K562 (cell line): ENCODE results near the gene SMNDC1. TPM values are rescaled to one million over a fixed set of nuclear protein-coding genes. Genes with fewer than 3 reads are reported as not detected.
A peak's percentile ranks its signal among the peaks of the same experiment; 100 is the strongest.

Experiments
- ATAC-seq: fragments of 200-7000 bp; cut with Tn5 transposase; 3 replicates; pipeline ENCODE4 v1.9.1; 2020; ENCODE audit warnings: moderate library complexity
- Bru-seq: library from RNA; stranded (reverse); fragments of 400-500 nt; gene quantifications from one replicate; lab custom pipeline; 2021; lab: Mats Ljungman, UMichigan
- BruChase-seq, 2 experiments: library from RNA; stranded (reverse); fragments of 400-500 nt; gene quantifications; one replicate each; lab custom pipeline; 2021; lab: Mats Ljungman, UMichigan
- BruUV-seq: library from RNA; stranded (reverse); fragments of 400-500 nt; replicated peaks from 2 replicates; lab custom pipeline; 2021; lab: Mats Ljungman, UMichigan
- CTCF ChIA-PET: fragments of 300-600 bp; formaldehyde crosslinking; extraction: SDS; loops from one replicate; lab custom pipeline; 2021; ENCODE audit warnings: low intra/inter-chr PET ratio; lab: Yijun Ruan, JAX
- POLR2A ChIA-PET: fragments of 300-600, 350-650 bp; sonication (Branson Sonifier 250); formaldehyde crosslinking; extraction: SDS; loops from one replicate; lab custom pipeline; 2021; ENCODE audit warnings: antibody characterized with exemption, inconsistent platforms; lab: Yijun Ruan, JAX
- DNase-seq, 4 experiments: peaks; one replicate each; pipeline versions ENCODE4 v3.0.0 to v3.0.0-alpha.2; 2011 to 2018; ENCODE audit warnings: low spot score in 3 of 4, mixed read lengths in 3 of 4; ENCODE audit errors: extremely low read depth in 1 of 4
- FAIRE-seq: peaks from 2 replicates; lab custom pipeline; 2011; peaks lifted over from hg19 to GRCh38; lab: Jason Lieb, UNC
- H2AFZ ChIP-seq: 2 replicates; pipeline ENCODE4 v1.6.0; 2011; ENCODE audit warnings: low read depth, low read length, control low read depth, inconsistent platforms
- H3K27ac ChIP-seq: fragments of 200-600 bp; 3 replicates; pipeline ENCODE4 v1.8.0; 2011; ENCODE audit warnings: low read depth, mild to moderate bottlenecking, control low read depth, inconsistent platforms, low read length, moderate library complexity, mixed read lengths; ENCODE audit errors: extremely low read depth
- H3K27me3 ChIP-seq, 2 experiments: fragments of 300-600 bp in 1 of 2; 2 replicates in 1 of 2; 3 replicates in 1 of 2; pipeline versions ENCODE4 v1.6.0 to v1.8.0; 2011; ENCODE audit warnings: inconsistent platforms in 2 of 2, low read length in 2 of 2, mild to moderate bottlenecking in 1 of 2, mixed read lengths in 1 of 2, moderate library complexity in 1 of 2; ENCODE audit not compliant: control insufficient read depth in 2 of 2, insufficient read depth in 2 of 2
- H3K36me3 ChIP-seq: fragments of 300-600 bp; 3 replicates; pipeline ENCODE4 v1.8.0; 2011; ENCODE audit warnings: mild to moderate bottlenecking, low read length, inconsistent platforms; ENCODE audit not compliant: control insufficient read depth, insufficient read depth
- H3K4me1 ChIP-seq, 2 experiments: fragments of 200-600 bp in 1 of 2; replicated peaks in 1 of 2; 2 replicates in 1 of 2; 3 replicates in 1 of 2; pipeline versions ENCODE4 v1.5.1 to v1.8.0; 2011; ENCODE audit warnings: inconsistent platforms in 2 of 2, low read length in 2 of 2, mild to moderate bottlenecking in 1 of 2, mixed read lengths in 1 of 2, moderate library complexity in 1 of 2; ENCODE audit not compliant: control insufficient read depth in 2 of 2, insufficient read depth in 2 of 2
- H3K4me2 ChIP-seq: 2 replicates; pipeline ENCODE4 v1.6.1; 2011; ENCODE audit warnings: low read length, control low read depth, inconsistent platforms, mixed read lengths; ENCODE audit not compliant: insufficient read depth
- H3K4me3 ChIP-seq: fragments of 200-600 bp; sonication (generic), shearing (Covaris generic); 2 replicates; pipeline ENCODE4 v1.5.1; 2016; ENCODE audit warnings: control low read depth, inconsistent platforms
- H3K79me2 ChIP-seq: fragments of 200-600 bp; 3 replicates; pipeline ENCODE4 v1.8.0; 2011; ENCODE audit warnings: low read length, inconsistent platforms; ENCODE audit not compliant: control insufficient read depth, insufficient read depth
- H3K9ac ChIP-seq, 2 experiments: 2 replicates each; pipeline versions ENCODE4 v1.6.0 to v1.6.1; 2011; ENCODE audit warnings: low read depth in 2 of 2, low read length in 2 of 2, control low read depth in 1 of 2, inconsistent platforms in 1 of 2, mild to moderate bottlenecking in 1 of 2, mixed read lengths in 1 of 2; ENCODE audit not compliant: insufficient read depth in 1 of 2
- H3K9me1 ChIP-seq: one replicate; pipeline ENCODE4 v1.6.0; 2011; ENCODE audit warnings: inconsistent platforms, mild to moderate bottlenecking, low read length, moderate library complexity; ENCODE audit not compliant: control insufficient read depth, insufficient read depth
- H3K9me3 ChIP-seq: replicated peaks from 2 replicates; pipeline ENCODE4 v1.5.1; 2011; ENCODE audit warnings: low read depth, low read length, inconsistent platforms; ENCODE audit not compliant: control insufficient read depth, insufficient read depth
- H4K20me1 ChIP-seq: replicated peaks from 2 replicates; pipeline ENCODE4 v1.6.1; 2011; ENCODE audit warnings: low read length, inconsistent platforms, mixed read lengths; ENCODE audit not compliant: control insufficient read depth, insufficient read depth
- CCAR2 ChIP-seq: fragments of 200-400 bp; formaldehyde crosslinking; IDR thresholded peaks from 2 replicates; pipeline ENCODE4 v1.6.1; 2017; ENCODE audit warnings: mild to moderate bottlenecking, low read depth, low read length
- ELK1 ChIP-seq: sonication (generic); formaldehyde crosslinking; IDR thresholded peaks from 2 replicates; pipeline ENCODE4 v1.8.1; 2022; ENCODE audit warnings: missing genetic modification reagents
- ESRRA ChIP-seq: fragments of 450-650 bp; IDR thresholded peaks from 2 replicates; pipeline ENCODE4 v1.6.1; 2014; ENCODE audit warnings: low read depth, mild to moderate bottlenecking, moderate library complexity, borderline replicate concordance
- KDM2B ChIP-seq: fragments of 250-450 bp; sonication (Bioruptor Pico); IDR thresholded peaks from 2 replicates; pipeline ENCODE4 v1.8.0; 2021; ENCODE audit warnings: mild to moderate bottlenecking, moderate library complexity
- MCM5 ChIP-seq: fragments of 450-650 bp; IDR thresholded peaks from 2 replicates; pipeline ENCODE4 v1.6.1; 2016; ENCODE audit warnings: low read depth
- NR2C1 ChIP-seq, 2 experiments: fragments of 450-650 bp; IDR thresholded peaks; 2 replicates each; pipeline ENCODE4 v1.6.1; 2017; ENCODE audit warnings: mild to moderate bottlenecking in 2 of 2, antibody characterized with exemption in 1 of 2, inconsistent platforms in 1 of 2, missing compliant biosample characterization in 1 of 2, missing genetic modification characterization in 1 of 2
- ZFP30 ChIP-seq: fragments of 250-450 bp; sonication (Bioruptor Pico); IDR thresholded peaks from 2 replicates; pipeline ENCODE4 v1.8.0; 2022; ENCODE audit warnings: moderate library complexity, mild to moderate bottlenecking, inconsistent platforms, borderline replicate concordance
- ZNF584 ChIP-seq: fragments of 200-800 bp; sonication (Bioruptor generic); IDR thresholded peaks from 2 replicates; pipeline ENCODE4 v1.6.1; 2016; ENCODE audit warnings: low read depth, mild to moderate bottlenecking, missing genetic modification characterization, missing compliant biosample characterization
- ZNF668 ChIP-seq: fragments of 250-450 bp; sonication (Bioruptor Pico); IDR thresholded peaks from 2 replicates; pipeline ENCODE4 v1.8.0; 2022; ENCODE audit warnings: mild to moderate bottlenecking, inconsistent platforms
- WGBS: fragments of 100-300 bp; shearing (Covaris generic); methylation state at CpG from one replicate; pipeline ENCODE4 v1.1.6; 2016; ENCODE audit warnings: low coverage, mixed read lengths; ENCODE audit not compliant: insufficient coverage; ENCODE audit errors: missing lambda C conversion rate; 5-methylcytosine and 5-hydroxymethylcytosine counted together
- in situ Hi-C: fragments of 300-500 bp; cut with MboI; formaldehyde crosslinking; loops from 4 replicates; pipeline ENCODE4 v1.15.0; 2018; ENCODE audit warnings: inconsistent platforms, mixed read lengths
- intact Hi-C: fragments of 100-400 bp; cut with micrococcal nuclease; formaldehyde crosslinking; loops from 2 replicates; pipeline ENCODE4 v1.14.2; 2022
- long read RNA-seq, 3 experiments: library from polyadenylated mRNA in 2 of 3; library from RNA in 1 of 3; unstranded in 2 of 3; stranded (forward) in 1 of 3; transcript quantifications; one replicate each; pipeline ENCODE4 v2.0.0, GENCODE V29; 2019 to 2022
- polyA minus RNA-seq, 3 experiments: library from RNA; depleted of rRNA, polyadenylated mRNA; stranded (reverse); fragments of >200 nt; gene quantifications; 2 replicates each; pipeline ENCODE4 v1.2.3, GENCODE V29; 2011
- polyA plus RNA-seq, 8 experiments: library from polyadenylated mRNA; depleted of rRNA in 4 of 8; stranded (reverse) in 5 of 8; unstranded in 3 of 8; fragments of >200 nt; fragmentation: Nextera tagmentation in 2 of 8; fragmentation: Illumina TruSeq in 1 of 8; extraction: Ambion mirVana in 2 of 8; extraction: Trizol in 1 of 8; gene quantifications; 2 replicates each; pipeline versions ENCODE4 v1.2.1 to v1.2.3, GENCODE V29; 2011 to 2014; ENCODE audit warnings: inconsistent platforms in 1 of 8, missing spikeins in 1 of 8
- total RNA-seq, 7 experiments: library from RNA; depleted of rRNA in 6 of 7; stranded (reverse); fragments of >200 nt in 6 of 7; fragmentation: Illumina TruSeq in 2 of 7; extraction: Trizol in 2 of 7; gene quantifications; 2 replicates each; pipeline versions ENCODE4 v1.2.1 to v1.2.3, GENCODE V29; 2011 to 2021; ENCODE audit warnings: low replicate concordance in 1 of 7
- TF ChIP-seq, protein P1 (sequence below): fragments of 450-650 bp; IDR thresholded peaks from 2 replicates; pipeline ENCODE4 v1.6.1; 2017; ENCODE audit warnings: antibody characterized with exemption, mild to moderate bottlenecking

The SMNDC1 gene
- total RNA-seq (2011; cell fraction: chromatin; rRNA removed; ENCODE audit: low replicate concordance), result 9.7 and 38.1 TPM in 2 replicates
- total RNA-seq (2011; cell fraction: nucleolus; rRNA removed), result 5.0 and 6.8 TPM in 2 replicates
- total RNA-seq (2011; cell fraction: nucleoplasm; rRNA removed), result 15.5 and 22.4 TPM in 2 replicates
- total RNA-seq (2014; rRNA removed), result 3.6 and 6.8 TPM in 2 replicates
- total RNA-seq (2014; rRNA removed; fragmentation: Illumina TruSeq; extraction: Trizol), result 12.3 and 13.9 TPM in 2 replicates
- total RNA-seq (2015; rRNA removed; fragmentation: Illumina TruSeq; extraction: Trizol), result 11.7 and 11.9 TPM in 2 replicates
- 28.1 and 35.8 TPM in 2 replicates for total RNA-seq (2021)
- polyA plus RNA-seq (2011; rRNA removed), result 10.9 and 15.7 TPM in 2 replicates
- 2.4 and 4.8 TPM in 2 replicates for polyA plus RNA-seq (2011; cell fraction: cytosol; rRNA removed)
- 5.4 and 8.3 TPM in 2 replicates for polyA plus RNA-seq (2011; cell fraction: nucleus; rRNA removed)
- polyA plus RNA-seq (2012), result 15.3 and 17.9 TPM in 2 replicates
- polyA plus RNA-seq (2014; fragmentation: Illumina TruSeq; extraction: Trizol), result 24.1 and 30.1 TPM in 2 replicates
- 1 to 10 TPM; 9.2 to 9.9 TPM for polyA plus RNA-seq (2014; fragmentation: Nextera tagmentation; extraction: Ambion mirVana)
- 17.4 and 19.5 TPM in 2 replicates for polyA plus RNA-seq (2014; rRNA removed)
- 11.9 and 19.0 TPM in 2 replicates for polyA minus RNA-seq (2011; rRNA and poly(A)+ RNA removed)
- 10.0 and 14.2 TPM in 2 replicates for polyA minus RNA-seq (2011; cell fraction: cytosol; rRNA and poly(A)+ RNA removed)
- polyA minus RNA-seq (2011; cell fraction: nucleus; rRNA and poly(A)+ RNA removed), result 13.2 and 30.7 TPM in 2 replicates
- percentile 95 among the genes with signal in this experiment for Bru-seq, nascent RNA
- BruChase-seq, experiment 1, labeled RNA remaining after a 2-hour chase, result percentile 91 among the genes with signal in this experiment
- percentile 93 among the genes with signal in this experiment for BruChase-seq, experiment 2, labeled RNA remaining after a 6-hour chase
- long read RNA-seq, experiment 1, full-length matches to known transcripts, result 30 of 43 reads
- long read RNA-seq, experiment 1, partial matches to known transcripts, result 6 of 43 reads
- long read RNA-seq, experiment 1, other reads (novel, unspliced or antisense), result 7 of 43 reads
- long read RNA-seq, experiment 2, full-length matches to known transcripts, result 6 of 28 reads
- long read RNA-seq, experiment 2, partial matches to known transcripts, result 1 of 28 reads
- long read RNA-seq, experiment 2, other reads (novel, unspliced or antisense), result 21 of 28 reads
- long read RNA-seq, experiment 3, full-length matches to known transcripts, result 9 of 15 reads
- long read RNA-seq, experiment 3, partial matches to known transcripts, result 5 of 15 reads
- long read RNA-seq, experiment 3, other reads (novel, unspliced or antisense), result 1 of 15 reads

DNA sequence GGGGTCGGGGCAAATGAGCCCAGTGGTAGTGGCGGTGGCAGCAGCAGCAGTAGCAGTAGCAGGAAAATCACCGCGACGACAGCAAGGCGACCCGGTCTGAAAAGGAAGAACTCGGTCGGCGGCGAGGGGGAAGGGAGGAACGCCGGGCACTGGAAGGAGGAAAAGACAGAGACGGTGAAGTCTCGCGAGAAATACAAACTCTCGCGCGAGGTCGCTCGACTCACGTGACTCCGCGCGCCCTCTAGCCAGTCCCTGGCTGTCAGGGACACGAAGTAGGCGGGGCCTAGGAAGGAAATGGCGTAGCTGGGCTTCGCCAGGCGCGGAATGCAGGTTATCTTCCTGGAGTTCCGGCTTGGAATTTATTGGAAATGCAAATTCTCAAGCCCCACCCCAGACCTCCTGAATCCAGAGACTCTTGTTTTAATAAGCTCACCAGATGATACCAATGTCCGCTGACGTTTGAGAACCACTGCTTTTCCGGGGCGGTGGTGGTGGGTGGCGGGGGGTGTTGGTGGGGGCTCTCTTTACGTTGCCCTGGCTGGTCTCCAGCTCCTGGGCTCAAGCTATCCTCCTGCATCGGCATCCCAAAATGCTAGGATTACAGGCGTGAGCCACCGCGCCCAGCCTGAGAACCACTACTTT lies at the start of gene SMNDC1:
Gene SMNDC1 (minus strand): TSS at position 141 of the 642 bp plus-strand sequence. CDS start 1,333 bp downstream, outside the sequence.
- WGBS, result 2% methylated on average over 9 of the region's 42 CpGs
- peak within 1 kb of the TSS; percentile 89 for H3K4me3 ChIP-seq
- FAIRE-seq, result peak; percentile 99
- H3K36me3 ChIP-seq, result peaks cover 37% of the 10 kb centered on the region
- ChIA-PET POLR2A (interaction anchor here (0.6 to 1.8 kb wide), 9 partner anchors 9 to 359 kb away, joined by 3 to 6 read pairs (median 3); no protein-coding TSS in a partner anchor), CTCF (interaction anchor here (0.7 to 1.7 kb wide), 2 partner anchors 244 to 252 kb away, joined by 3 read pairs; no protein-coding TSS in a partner anchor)
- no peaks in the 10 kb centered on the region for H3K27me3 ChIP-seq
- H2AFZ ChIP-seq, result peak within 1 kb of the TSS; percentile 83
- peaks cover 49% of the 10 kb centered on the region for H3K79me2 ChIP-seq
- H4K20me1 ChIP-seq, result peaks cover 4% of the 10 kb centered on the region
- H3K9me3 ChIP-seq, result no peaks in the 10 kb centered on the region
- intact Hi-C loops (loop anchor here (5.0 kb wide), 1 partner anchor 192 kb away; the partner anchor contains the start of gene DUSP5), in situ Hi-C loops (no loop called here)
- H3K4me2 ChIP-seq, result peak within 1 kb of the TSS; percentile 75
- H3K4me1 ChIP-seq, result peaks cover 0 to 11% of the 10 kb centered on the region in 2 experiments; a peak in 2 of 5 replicates
- BruUV-seq, result no TSS peak
- H3K9ac ChIP-seq, result peak within 1 kb of the TSS; percentile 83 to 99
- DNase-seq, result peak; percentile 88 to 96 (median 90)
- ATAC-seq, result peak; percentile 92
- peak within 1 kb of the TSS; percentile 87 for H3K27ac ChIP-seq
- H3K9me1 ChIP-seq, result no peaks in the 10 kb centered on the region
- TF ChIP-seq ZNF668 (no peak), ZFP30 (CRISPR knock-in tag) (no peak), NR2C1 (IDR thresholded peaks at IDR 0.05) (no peak), NR2C1 (tag; IDR thresholded peaks at IDR 0.05) (no peak), MCM5 (no peak), KDM2B (CRISPR knock-in tag) (no peak), ZNF584 (CRISPR knock-in tag) (no peak), CCAR2 (no peak), ELK1 (CRISPR knock-in tag) (no peak), ESRRA (no peak)
- TF ChIP-seq, protein P1, sequence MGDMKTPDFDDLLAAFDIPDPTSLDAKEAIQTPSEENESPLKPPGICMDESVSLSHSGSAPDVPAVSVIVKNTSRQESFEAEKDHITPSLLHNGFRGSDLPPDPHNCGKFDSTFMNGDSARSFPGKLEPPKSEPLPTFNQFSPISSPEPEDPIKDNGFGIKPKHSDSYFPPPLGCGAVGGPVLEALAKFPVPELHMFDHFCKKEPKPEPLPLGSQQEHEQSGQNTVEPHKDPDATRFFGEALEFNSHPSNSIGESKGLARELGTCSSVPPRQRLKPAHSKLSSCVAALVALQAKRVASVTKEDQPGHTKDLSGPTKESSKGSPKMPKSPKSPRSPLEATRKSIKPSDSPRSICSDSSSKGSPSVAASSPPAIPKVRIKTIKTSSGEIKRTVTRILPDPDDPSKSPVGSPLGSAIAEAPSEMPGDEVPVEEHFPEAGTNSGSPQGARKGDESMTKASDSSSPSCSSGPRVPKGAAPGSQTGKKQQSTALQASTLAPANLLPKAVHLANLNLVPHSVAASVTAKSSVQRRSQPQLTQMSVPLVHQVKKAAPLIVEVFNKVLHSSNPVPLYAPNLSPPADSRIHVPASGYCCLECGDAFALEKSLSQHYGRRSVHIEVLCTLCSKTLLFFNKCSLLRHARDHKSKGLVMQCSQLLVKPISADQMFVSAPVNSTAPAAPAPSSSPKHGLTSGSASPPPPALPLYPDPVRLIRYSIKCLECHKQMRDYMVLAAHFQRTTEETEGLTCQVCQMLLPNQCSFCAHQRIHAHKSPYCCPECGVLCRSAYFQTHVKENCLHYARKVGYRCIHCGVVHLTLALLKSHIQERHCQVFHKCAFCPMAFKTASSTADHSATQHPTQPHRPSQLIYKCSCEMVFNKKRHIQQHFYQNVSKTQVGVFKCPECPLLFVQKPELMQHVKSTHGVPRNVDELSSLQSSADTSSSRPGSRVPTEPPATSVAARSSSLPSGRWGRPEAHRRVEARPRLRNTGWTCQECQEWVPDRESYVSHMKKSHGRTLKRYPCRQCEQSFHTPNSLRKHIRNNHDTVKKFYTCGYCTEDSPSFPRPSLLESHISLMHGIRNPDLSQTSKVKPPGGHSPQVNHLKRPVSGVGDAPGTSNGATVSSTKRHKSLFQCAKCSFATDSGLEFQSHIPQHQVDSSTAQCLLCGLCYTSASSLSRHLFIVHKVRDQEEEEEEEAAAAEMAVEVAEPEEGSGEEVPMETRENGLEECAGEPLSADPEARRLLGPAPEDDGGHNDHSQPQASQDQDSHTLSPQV, result no peak
